SK-N-SH (cell line): ENCODE measurements around the gene OR2B6. TPM values are rescaled to one million over a fixed set of nuclear protein-coding genes. Genes with fewer than 3 reads are reported as not detected.

Source experiments
- polyA plus RNA-seq, 3 experiments: library from polyadenylated mRNA; depleted of rRNA; stranded (reverse); fragments of >200 nt; gene quantifications; 2 replicates each; pipeline ENCODE4 v1.2.3, GENCODE V29; 2012

The OR2B6 gene
- polyA plus RNA-seq, 1 of the 3 experiments (the other 2 are of a cell fraction): 0.21 TPM

Other genes with a start within 250 kb of the OR2B6 start
- not detected in 2 replicates for gene OR2B2, start 44.8 kb upstream of the OR2B6 start, polyA plus RNA-seq (2012; rRNA removed)
- gene ZNF165, start 123.3 kb downstream of the OR2B6 start, polyA plus RNA-seq (2012; rRNA removed): 0.21 and 0.25 TPM in 2 replicates
- 3.7 and 6.2 TPM in 2 replicates for gene ZSCAN16, start 167.4 kb downstream of the OR2B6 start, polyA plus RNA-seq (2012; rRNA removed)
- gene ZKSCAN8, start 184.6 kb downstream of the OR2B6 start, polyA plus RNA-seq (2012; rRNA removed): 4.3 and 5.8 TPM in 2 replicates